ENCODE measurements around the gene OBSCN.

OBSCN gene

DNA sequence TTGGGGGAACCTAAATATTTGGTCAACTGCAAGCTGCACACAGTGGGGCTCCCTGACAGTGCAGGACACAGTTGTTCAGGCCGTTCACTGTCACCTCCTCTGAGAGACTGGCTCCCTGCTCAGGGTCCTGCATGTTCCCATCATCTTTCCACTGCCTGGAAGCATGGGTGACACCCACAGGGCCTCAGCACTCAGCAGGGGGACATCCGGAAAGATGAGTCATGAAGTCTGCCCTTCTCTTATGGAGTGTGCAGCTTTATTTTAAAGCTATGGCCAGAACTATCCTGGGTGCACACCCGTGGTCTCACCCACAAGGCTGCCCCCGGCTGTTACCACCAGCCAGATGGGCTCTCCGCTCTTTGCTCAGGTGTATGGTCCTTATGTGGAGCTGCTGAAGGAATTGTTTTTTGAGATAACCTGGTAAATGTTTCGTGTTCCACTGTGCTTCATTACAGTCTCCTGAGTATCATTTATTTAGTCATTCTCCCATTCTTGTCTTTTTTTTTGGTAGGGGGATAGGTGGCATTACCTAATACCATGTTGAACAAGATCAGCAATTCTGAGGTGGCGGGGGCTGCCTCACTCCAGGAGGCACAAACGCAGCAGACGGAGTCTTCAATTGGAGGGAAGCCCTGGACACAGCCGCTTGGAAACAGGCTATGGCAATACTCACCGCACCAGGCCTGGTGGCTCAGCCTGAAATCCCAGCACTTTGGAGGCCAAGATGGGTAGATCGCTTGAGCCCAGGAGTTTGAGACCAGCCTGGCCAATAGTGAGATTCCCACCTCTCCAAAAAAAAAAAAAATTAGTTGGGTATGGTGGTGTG, 184.5 kb downstream of the OBSCN start:
- H3K4me3 ChIP-seq (ENCODE audit: low read depth, low read length), result no peak overlapping the region
- no peaks in the 10 kb centered on the region for H3K9me3 ChIP-seq
- peaks cover 20% of the 10 kb centered on the region for H3K36me3 ChIP-seq
- H3K4me1 ChIP-seq, result no peaks in the 10 kb centered on the region
- DNase-seq, result no peak
- TF ChIP-seq, protein P1, sequence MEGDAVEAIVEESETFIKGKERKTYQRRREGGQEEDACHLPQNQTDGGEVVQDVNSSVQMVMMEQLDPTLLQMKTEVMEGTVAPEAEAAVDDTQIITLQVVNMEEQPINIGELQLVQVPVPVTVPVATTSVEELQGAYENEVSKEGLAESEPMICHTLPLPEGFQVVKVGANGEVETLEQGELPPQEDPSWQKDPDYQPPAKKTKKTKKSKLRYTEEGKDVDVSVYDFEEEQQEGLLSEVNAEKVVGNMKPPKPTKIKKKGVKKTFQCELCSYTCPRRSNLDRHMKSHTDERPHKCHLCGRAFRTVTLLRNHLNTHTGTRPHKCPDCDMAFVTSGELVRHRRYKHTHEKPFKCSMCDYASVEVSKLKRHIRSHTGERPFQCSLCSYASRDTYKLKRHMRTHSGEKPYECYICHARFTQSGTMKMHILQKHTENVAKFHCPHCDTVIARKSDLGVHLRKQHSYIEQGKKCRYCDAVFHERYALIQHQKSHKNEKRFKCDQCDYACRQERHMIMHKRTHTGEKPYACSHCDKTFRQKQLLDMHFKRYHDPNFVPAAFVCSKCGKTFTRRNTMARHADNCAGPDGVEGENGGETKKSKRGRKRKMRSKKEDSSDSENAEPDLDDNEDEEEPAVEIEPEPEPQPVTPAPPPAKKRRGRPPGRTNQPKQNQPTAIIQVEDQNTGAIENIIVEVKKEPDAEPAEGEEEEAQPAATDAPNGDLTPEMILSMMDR (IDR thresholded peaks at IDR 0.05; ENCODE audit: low read depth, low read length), result no peak
- H3K27me3 ChIP-seq, result no peaks in the 10 kb centered on the region

DNA sequence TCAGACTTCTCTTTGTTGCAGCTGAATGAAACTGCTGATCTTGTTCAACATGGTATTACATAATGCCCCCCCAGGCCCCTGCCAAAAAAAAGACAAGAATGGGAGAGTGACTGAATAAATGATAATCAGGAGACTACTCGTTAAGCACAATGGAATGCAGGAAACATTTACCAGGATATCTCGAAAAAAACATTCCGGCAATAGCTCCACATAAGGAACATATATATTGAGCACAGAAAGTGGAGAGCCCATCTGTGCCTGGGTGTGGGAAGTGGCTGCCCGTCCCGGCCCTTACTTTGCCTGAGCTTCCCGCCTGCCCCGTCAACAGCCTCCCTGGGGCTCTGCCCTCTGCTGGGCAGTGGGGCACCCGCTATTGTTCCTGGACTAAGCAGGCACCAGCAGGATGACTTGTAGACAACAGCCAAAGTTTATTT, 185.4 kb downstream of the OBSCN start:
- H3K36me3 ChIP-seq, result peaks cover 20% of the 10 kb centered on the region
- H3K27me3 ChIP-seq, result no peaks in the 10 kb centered on the region
- no peaks in the 10 kb centered on the region for H3K9me3 ChIP-seq
- H3K4me3 ChIP-seq (ENCODE audit: low read depth, low read length), result no peak overlapping the region
- DNase-seq, result peak; percentile 49
- H3K4me1 ChIP-seq, result no peaks in the 10 kb centered on the region
- TF ChIP-seq, protein P1 (IDR thresholded peaks at IDR 0.05; ENCODE audit: low read depth, low read length), result peak; percentile 45

DNA sequence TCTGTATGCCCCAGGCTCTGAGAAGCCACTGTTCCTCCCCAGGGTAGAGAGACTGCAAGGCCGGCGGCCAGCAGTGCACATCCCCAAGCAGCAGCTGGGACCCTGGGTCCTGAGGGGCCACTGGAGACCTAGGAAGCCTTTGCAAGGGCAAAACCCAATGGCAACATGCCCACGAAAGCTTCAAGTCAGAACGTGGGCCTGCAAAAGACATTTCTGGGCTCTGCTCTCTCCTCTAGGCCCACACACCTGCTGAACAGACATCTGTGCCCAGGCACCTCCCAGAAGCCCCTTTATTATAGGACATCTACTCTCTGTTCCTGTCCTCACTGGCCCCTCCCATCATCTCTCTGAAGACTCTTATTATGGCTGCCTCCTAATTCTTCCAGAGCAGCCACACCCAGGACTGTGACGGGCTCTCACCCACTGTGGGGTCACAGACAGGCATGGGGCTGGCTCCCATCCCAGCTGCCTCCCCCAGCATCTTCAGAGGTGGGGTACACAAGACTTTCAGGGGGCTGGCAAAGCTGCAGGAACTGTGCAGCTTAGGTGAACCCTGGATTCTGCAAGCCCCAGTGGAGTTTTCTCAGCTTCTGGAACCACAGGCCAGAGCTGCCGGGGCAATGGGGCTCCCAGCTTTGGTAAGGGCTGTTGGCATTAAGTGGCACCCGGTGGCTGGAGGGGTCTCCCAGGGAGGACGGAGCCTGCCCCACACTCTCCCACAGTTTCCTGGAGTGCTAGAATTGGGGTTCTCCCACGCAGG, 186.1 kb downstream of the OBSCN start:
- H3K4me1 ChIP-seq, result no peaks in the 10 kb centered on the region
- H3K36me3 ChIP-seq, result peaks cover 20% of the 10 kb centered on the region
- DNase-seq, result no peak
- TF ChIP-seq, protein P1 (IDR thresholded peaks at IDR 0.05; ENCODE audit: low read depth, low read length), result no peak
- H3K9me3 ChIP-seq, result no peaks in the 10 kb centered on the region
- no peak overlapping the region for H3K4me3 ChIP-seq (ENCODE audit: low read depth, low read length)
- no peaks in the 10 kb centered on the region for H3K27me3 ChIP-seq

DNA sequence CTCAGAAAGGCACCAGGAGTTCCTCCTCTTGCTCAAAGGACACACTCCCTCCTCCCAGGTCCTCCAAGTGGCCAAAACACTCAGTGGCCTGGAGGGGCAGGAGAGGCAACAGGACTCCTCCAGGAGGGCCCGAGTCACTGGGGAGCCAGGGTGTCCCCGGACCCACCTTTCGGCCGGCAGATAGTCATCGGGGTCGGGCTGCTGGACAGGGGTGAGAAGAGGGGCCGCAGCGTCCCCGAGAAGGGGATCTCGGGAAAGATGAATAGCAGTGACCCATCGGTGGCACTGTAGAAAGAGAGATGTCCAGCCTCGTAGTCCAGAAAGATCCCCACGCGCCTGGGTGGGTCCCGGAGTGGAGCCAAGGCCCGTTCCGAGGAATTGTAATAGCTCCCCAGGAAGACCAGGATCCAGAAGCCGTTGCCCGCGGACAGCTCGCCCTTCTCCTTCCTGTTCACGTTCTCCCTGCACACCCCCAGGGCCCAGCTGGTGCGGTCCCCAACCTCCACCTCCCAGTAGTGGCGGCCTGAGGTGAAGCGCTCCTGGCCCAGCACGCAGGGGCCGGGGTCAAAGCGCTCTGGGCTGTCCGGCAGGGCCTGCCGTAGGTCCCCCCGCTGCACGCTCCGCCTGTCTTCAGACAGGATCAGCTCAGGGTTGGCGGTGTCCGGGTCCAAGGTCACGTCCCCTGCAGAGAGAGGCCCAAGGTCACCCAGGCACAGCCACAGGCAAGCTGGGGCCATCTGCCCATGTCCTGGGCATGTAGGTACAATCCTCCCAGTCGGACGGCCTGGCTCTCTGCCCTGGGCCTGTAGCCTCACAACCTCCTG, 186.9 kb downstream of the OBSCN start:
- TF ChIP-seq, protein P1 (IDR thresholded peaks at IDR 0.05; ENCODE audit: low read depth, low read length), result no peak
- Histone ChIP-seq H3K27me3 (no peaks in the 10 kb centered on the region), H3K9me3 (no peaks in the 10 kb centered on the region), H3K4me3 (ENCODE audit: low read depth, low read length) (no peak overlapping the region), H3K4me1 (no peaks in the 10 kb centered on the region), H3K36me3 (peaks cover 20% of the 10 kb centered on the region)
- no peak for DNase-seq

DNA sequence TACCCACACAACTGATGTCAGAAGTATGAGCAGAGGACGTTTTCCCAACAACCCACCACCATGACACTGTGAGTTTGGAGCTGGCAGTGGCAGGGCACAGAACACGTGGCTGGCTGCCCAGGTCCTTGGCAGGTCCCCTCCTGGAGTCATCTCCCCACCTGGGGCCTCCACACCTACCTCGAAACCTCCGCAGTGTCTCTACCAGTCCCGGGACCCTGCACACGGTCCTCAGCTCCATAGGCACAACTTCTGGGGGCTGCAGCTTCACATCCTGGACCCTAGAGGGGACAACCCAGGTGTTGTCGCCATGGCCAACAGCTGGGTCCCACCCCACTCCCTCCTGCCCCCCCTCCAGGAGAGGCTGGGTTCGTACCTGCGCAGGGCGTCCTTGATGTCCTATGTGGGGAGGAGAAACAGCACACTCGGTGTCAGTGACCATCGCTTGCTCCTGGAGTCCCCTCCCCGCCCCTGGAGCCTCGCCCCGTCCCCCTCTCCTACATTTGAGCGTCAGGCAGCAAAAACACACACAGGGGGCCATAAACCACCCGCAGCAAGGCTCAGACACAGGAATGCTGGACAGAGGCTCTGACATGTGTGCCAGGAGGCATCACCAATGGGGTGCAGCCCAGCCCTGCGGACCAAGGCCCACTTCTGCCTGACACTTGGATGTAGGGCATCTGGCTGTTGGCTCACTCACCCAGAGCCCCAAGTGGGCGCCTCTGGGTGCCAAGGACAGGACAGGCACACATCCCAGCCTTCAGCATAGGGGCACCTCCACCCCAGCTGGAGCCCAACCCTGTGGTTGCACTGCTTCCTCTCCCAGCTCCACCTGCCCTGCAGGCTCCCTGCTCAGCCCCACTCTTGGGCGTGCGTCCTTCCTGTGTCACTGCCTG, 189.2 kb downstream of the OBSCN start:
- DNase-seq, result no peak
- Histone ChIP-seq H3K36me3 (peaks cover 36% of the 10 kb centered on the region), H3K4me3 (ENCODE audit: low read depth, low read length) (no peak overlapping the region), H3K4me1 (no peaks in the 10 kb centered on the region), H3K9me3 (no peaks in the 10 kb centered on the region), H3K27me3 (no peaks in the 10 kb centered on the region)
- TF ChIP-seq, protein P1 (IDR thresholded peaks at IDR 0.05; ENCODE audit: low read depth, low read length), result no peak
